Peyer's patch (tissue), 4 donors: ENCODE results near the gene KDM4C.

Experiments
- CTCF ChIP-seq, 6 experiments: fragments of 450-650 bp in 4 of 6; fragments of 200-600 bp in 2 of 6; sonication (generic) in 1 of 6; IDR thresholded peaks; one replicate each; pipeline ENCODE4 v1.5.1; 2017 to 2019; ENCODE audit warnings: antibody characterized with exemption in 6 of 6, mild to moderate bottlenecking in 3 of 6, moderate library complexity in 1 of 6
- POLR2A ChIP-seq, 2 donors: fragments of 450-650 bp; IDR thresholded peaks; one replicate each; pipeline ENCODE4 v1.5.1; 2017; ENCODE audit warnings: antibody characterized with exemption in 2 of 2, mild to moderate bottlenecking in 2 of 2, moderate library complexity in 2 of 2

- TF ChIP-seq CTCF (IDR thresholded peaks at IDR 0.05) (no peak), POLR2A (IDR thresholded peaks at IDR 0.05) (no peak)
These were observed 378.0 kb downstream of the KDM4C start for GRCh38 chr9:7135735-7136134.
